ENCODE measurements around the gene NGEF.

GRCh38 chr2:232920760-232921159, 92.3 kb downstream of the NGEF start:
- no peak for TF ChIP-seq POLR2A (IDR thresholded peaks at IDR 0.05; ENCODE audit: low read length)
- TF ChIP-seq GATA1 (IDR thresholded peaks at IDR 0.05; ENCODE audit: low read depth, low read length): no peak

Measured in erythroblast (primary cell).